ENCODE results near the gene RNF169. TPM values are rescaled to one million over a fixed set of nuclear protein-coding genes. Genes with fewer than 3 reads are reported as not detected.

The RNF169 gene
- total and polyA plus RNA-seq, 2 of the 13 experiments (the other 11 are each of a cell fraction or from before 2014, with no cell fraction given) = 5.3 to 14.2 TPM

DNA sequence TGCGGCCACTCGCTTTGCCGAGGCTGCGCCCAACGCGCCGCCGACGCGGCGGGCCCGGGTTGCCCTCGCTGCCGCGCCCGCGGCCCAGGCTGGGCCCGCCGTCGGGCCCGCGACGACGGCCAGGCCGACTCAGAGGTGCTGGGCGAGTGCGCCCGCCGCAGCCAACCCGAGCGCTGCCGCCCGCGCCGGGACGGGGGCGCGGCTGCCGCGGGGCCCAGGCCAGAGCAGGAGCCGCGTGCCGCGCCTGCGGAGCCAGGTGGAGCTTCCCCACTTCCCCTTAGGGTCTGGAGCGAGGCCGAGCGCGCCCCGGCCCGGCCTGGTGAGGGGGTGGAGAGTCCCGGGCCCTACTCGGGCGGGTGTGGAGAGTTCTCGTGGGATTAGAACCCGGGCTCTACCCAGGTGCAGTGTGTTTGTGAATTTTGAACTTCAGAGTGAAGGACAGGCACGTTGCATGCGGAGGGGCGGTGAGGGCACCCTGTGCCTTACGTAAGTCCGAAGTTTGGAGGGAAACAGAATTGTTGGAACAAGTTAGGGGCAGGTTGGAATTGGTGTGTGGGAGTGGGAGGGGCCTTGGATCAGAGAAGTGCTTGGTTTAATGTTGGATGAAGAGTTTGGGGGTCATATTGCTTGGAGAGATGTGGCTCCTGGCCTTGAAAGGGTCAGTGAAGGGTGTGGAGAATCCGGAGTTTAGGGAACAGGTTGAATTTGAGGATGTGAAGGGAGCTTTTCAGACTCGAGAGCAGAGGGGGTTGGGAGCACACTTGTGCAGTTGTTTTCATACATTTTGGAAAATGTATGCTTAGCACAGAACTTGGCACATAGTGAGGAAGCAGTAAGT, 697 bp downstream of the RNF169 start (continued):
- TF ChIP-seq KIAA2018 (CRISPR knock-in tag; IDR thresholded peaks at IDR 0.05; ENCODE audit: borderline replicate concordance) (no peak), ZHX1 (CRISPR knock-in tag; IDR thresholded peaks at IDR 0.05; ENCODE audit: low read depth) (no peak; the same call in 1 of the 2 replicates), ZNF354B (CRISPR knock-in tag; IDR thresholded peaks at IDR 0.05) (0 out of 2 replicates have a peak, but pooled peaks have one; percentile 78), ASH2L (IDR thresholded peaks at IDR 0.05; ENCODE audit: insufficient read length, low read depth, low read length) (peak; percentile 46), KLF12 (CRISPR knock-in tag; IDR thresholded peaks at IDR 0.05; ENCODE audit: borderline replicate concordance) (peak; percentile 63; the same call in 1 of the 2 replicates), ZFYVE20 (CRISPR knock-in tag; IDR thresholded peaks at IDR 0.05; ENCODE audit: borderline replicate concordance, low read depth) (peak; percentile 84; the same call in 1 of the 2 replicates), GABPA (IDR thresholded peaks at IDR 0.05; ENCODE audit: low read depth, low read length) (no peak), GABPA (CRISPR knock-in tag; IDR thresholded peaks at IDR 0.05; ENCODE audit: low read depth) (no peak), EZH2 (conservative IDR thresholded peaks at IDR 0.05; ENCODE audit: low read depth, low read length) (no peak), BCL6 (CRISPR knock-in tag; IDR thresholded peaks at IDR 0.05) (0 out of 2 replicates have a peak, but pooled peaks have one; percentile 30), ZBTB38 (CRISPR knock-in tag; IDR thresholded peaks at IDR 0.05) (peak; percentile 55; the same call in 1 of the 2 replicates), FOXA1 (IDR thresholded peaks at IDR 0.05) (no peak), FOXA1 (CRISPR knock-in tag; IDR thresholded peaks at IDR 0.05) (no peak), MIXL1 (CRISPR knock-in tag; IDR thresholded peaks at IDR 0.05) (0 out of 2 replicates have a peak, but pooled peaks have one; percentile 20), CEBPG (CRISPR knock-in tag; IDR thresholded peaks at IDR 0.05) (peak; percentile 70), MNT (IDR thresholded peaks at IDR 0.05) (no peak), ZNF878 (CRISPR knock-in tag; IDR thresholded peaks at IDR 0.05) (0 out of 2 replicates have a peak, but pooled peaks have one; percentile 33)

Data from HepG2 (cell line).